MCF 10A (cell line): ENCODE measurements around the gene GRK7. TPM values are rescaled to one million over a fixed set of nuclear protein-coding genes. Genes with fewer than 3 reads are reported as not detected.

Source experiments
- BruUV-seq: library from RNA; stranded (reverse); fragments of 400-500 nt; replicated peaks from 2 replicates; lab custom pipeline; 2021; lab: Mats Ljungman, UMichigan
- CTCF ChIA-PET: fragments of 300-600 bp; sonication (Branson Sonifier 250); formaldehyde crosslinking; extraction: SDS; loops from one replicate; lab custom pipeline; 2021; ENCODE audit warnings: antibody characterized with exemption, inconsistent platforms; lab: Yijun Ruan, JAX
- POLR2A ChIA-PET: fragments of 300-600, 350-650 bp; sonication (Branson Sonifier 250); formaldehyde crosslinking; extraction: SDS; loops from one replicate; lab custom pipeline; 2020; ENCODE audit warnings: antibody characterized with exemption, inconsistent platforms; lab: Yijun Ruan, JAX
- DNase-seq: peaks from one replicate; pipeline ENCODE4 v3.0.0-alpha.2; 2018; ENCODE audit not compliant: unreplicated experiment
- H3K27ac Mint-ChIP-seq: one replicate; pipeline ENCODE4 v1.8.0; 2022; ENCODE audit warnings: mild to moderate bottlenecking, low read depth, mixed read lengths; ENCODE audit not compliant: unreplicated experiment
- H3K27me3 Mint-ChIP-seq: one replicate; pipeline ENCODE4 v1.8.0; 2022; ENCODE audit warnings: mixed read lengths; ENCODE audit not compliant: insufficient read depth, unreplicated experiment
- H3K36me3 Mint-ChIP-seq: one replicate; pipeline ENCODE4 v1.8.0; 2022; ENCODE audit warnings: mild to moderate bottlenecking, moderate library complexity, mixed read lengths; ENCODE audit not compliant: insufficient read depth, unreplicated experiment
- H3K4me1 Mint-ChIP-seq: one replicate; pipeline ENCODE4 v1.8.0; 2022; ENCODE audit warnings: mixed read lengths; ENCODE audit not compliant: insufficient read depth, unreplicated experiment
- H3K4me3 Mint-ChIP-seq: one replicate; pipeline ENCODE4 v1.8.0; 2022; ENCODE audit warnings: mild to moderate bottlenecking, moderate library complexity, mixed read lengths; ENCODE audit not compliant: unreplicated experiment
- H3K9me3 Mint-ChIP-seq: one replicate; pipeline ENCODE4 v1.8.0; 2022; ENCODE audit warnings: mixed read lengths; ENCODE audit not compliant: unreplicated experiment
- intact Hi-C: fragments of 100-400 bp; cut with micrococcal nuclease; formaldehyde crosslinking; loops from 2 replicates; pipeline ENCODE4 v1.14.1; 2022
- total RNA-seq: library from RNA; stranded (reverse); gene quantifications from 2 replicates; pipeline ENCODE4 v1.2.3, GENCODE V29; 2022
- TF ChIP-seq, protein P1 (sequence below): fragments of 200-600 bp; IDR thresholded peaks from one replicate; pipeline ENCODE4 v1.8.0; 2022; ENCODE audit warnings: antibody characterized with exemption, mild to moderate bottlenecking; ENCODE audit not compliant: unreplicated experiment

GRK7 gene
- total RNA-seq, 1 experiment from 2014 or later = not detected

DNA sequence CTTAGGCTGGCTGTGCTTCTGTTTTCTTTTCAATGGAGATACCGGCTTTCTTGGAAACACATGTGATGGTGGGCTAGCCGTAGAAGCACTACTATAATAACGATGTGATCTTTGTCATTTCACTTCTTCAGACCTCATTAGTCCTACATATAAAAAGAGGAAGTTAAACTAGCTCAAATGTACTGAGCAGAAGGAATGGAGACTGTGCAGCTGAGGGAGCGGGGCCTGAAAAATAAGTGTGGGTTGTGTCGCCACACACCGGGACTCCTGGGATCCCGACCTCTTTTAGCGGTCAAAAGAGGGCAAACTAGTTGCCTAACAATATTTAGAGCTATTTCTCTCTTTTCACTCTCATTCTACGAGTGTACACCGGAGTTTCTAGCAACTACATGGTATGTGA, 26.1 kb upstream of the GRK7 start:
- CTCF ChIA-PET = interaction anchor here (0.6 to 4.7 kb wide), 4 partner anchors 9 to 333 kb away, joined by 3 to 26 read pairs (median 4); no protein-coding TSS in a partner anchor
- Mint-ChIP-seq H3K27me3 (peaks cover 11% of the 10 kb centered on the region), H3K36me3 (peaks cover 6% of the 10 kb centered on the region), H3K4me1 (peaks cover 18% of the 10 kb centered on the region), H3K9me3 (no peaks in the 10 kb centered on the region), H3K4me3 (no peak overlapping the region), H3K27ac (no peak overlapping the region)
- POLR2A ChIA-PET = interaction anchor here (0.7 to 4.1 kb wide), 2 partner anchors 15 to 141 kb away, joined by 3 to 35 read pairs; no protein-coding TSS in a partner anchor
- TF ChIP-seq, protein P1, sequence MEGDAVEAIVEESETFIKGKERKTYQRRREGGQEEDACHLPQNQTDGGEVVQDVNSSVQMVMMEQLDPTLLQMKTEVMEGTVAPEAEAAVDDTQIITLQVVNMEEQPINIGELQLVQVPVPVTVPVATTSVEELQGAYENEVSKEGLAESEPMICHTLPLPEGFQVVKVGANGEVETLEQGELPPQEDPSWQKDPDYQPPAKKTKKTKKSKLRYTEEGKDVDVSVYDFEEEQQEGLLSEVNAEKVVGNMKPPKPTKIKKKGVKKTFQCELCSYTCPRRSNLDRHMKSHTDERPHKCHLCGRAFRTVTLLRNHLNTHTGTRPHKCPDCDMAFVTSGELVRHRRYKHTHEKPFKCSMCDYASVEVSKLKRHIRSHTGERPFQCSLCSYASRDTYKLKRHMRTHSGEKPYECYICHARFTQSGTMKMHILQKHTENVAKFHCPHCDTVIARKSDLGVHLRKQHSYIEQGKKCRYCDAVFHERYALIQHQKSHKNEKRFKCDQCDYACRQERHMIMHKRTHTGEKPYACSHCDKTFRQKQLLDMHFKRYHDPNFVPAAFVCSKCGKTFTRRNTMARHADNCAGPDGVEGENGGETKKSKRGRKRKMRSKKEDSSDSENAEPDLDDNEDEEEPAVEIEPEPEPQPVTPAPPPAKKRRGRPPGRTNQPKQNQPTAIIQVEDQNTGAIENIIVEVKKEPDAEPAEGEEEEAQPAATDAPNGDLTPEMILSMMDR = no peak
- intact Hi-C loops = no loop called here
- BruUV-seq = no TSS peak
- no peak for DNase-seq

DNA sequence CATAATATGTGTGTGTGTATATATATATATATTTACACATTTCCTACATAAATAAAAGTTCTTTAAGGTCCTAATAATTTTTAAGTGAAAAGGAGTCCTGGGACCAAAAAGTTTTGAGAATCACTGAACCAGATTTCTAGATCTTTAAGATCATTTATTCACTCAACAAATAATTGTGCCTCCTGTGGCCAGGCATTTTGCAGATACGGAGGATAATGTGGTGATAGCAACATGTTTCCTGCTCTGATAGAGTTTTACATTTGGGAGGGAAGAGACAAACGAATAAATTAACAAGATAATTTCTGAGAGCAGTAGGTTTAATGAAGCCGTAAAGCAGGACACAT, 25.6 kb upstream of the GRK7 start:
- DNase-seq = no peak
- no TSS peak for BruUV-seq
- Mint-ChIP-seq H3K27ac (peak overlapping the region; percentile 98), H3K4me3 (peak overlapping the region; percentile 90), H3K4me1 (peaks cover 18% of the 10 kb centered on the region), H3K27me3 (peaks cover 11% of the 10 kb centered on the region), H3K9me3 (no peaks in the 10 kb centered on the region), H3K36me3 (peaks cover 6% of the 10 kb centered on the region)
- ChIA-PET POLR2A (interaction anchor here (0.7 to 4.4 kb wide), 6 partner anchors 92 to 478 kb away, joined by 3 to 139 read pairs (median 28); partner anchors contain the start of gene ATP1B3), CTCF (interaction anchor here (0.6 to 4.7 kb wide), 16 partner anchors 9 to 443 kb away, joined by 3 to 45 read pairs (median 6); partner anchors contain the start of gene ATP1B3)
- TF ChIP-seq, protein P1 = no peak
- intact Hi-C loops = loop anchor here (1.0 to 2.0 kb wide), 5 partner anchors 138 to 277 kb away; no protein-coding TSS in a partner anchor

DNA sequence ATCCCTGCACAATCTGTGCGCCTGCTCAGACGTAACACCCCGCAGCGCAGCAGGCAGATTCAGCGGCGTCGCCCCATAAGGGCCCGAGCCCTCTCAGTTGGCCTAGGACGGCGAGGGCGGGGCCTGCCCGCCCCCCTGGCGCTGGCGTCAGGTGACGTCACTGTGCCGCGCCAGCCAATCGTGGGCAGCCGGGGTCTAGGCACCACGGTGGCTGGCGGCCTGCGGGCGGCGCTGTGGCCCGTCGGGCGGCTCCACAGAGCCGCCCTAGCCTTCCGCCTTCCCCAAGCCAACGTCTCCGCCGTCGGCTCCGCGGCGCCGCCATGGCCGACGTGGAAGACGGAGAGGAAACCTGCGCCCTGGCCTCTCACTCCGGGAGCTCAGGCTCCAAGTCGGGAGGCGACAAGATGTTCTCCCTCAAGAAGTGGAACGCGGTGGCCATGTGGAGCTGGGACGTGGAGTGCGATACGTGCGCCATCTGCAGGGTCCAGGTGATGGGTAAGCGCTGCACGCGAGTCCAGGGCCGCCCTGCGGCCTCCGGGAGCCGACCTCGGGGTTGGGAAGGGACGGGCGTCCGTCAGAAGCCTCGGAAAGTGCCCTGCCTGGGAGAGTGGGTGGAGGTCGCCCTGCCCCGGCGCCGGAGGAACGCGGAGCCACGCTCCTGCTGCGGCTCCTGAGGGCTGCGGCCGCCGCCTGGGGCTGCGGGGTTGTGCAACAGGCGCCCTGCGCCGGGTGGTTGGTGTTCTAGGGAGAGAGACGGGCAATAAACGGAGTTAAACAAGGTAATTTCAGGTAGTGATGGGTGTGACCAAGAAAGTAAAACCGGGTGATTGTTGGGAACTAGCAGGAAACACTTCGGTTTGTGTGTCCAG, 25.0 kb upstream of the GRK7 start, which contains the start of gene RNF7:
TSS of gene RNF7 (plus strand) at position 277 of the 869 bp plus-strand sequence. CDS start at position 321, 44 bp downstream.
- TF ChIP-seq, protein P1 = peak; percentile 85
- intact Hi-C loops = loop anchor here (1.0 to 2.0 kb wide), 5 partner anchors 137 to 278 kb away; no protein-coding TSS in a partner anchor
- BruUV-seq = no TSS peak
- peaks cover 6% of the 10 kb centered on the region for H3K36me3 Mint-ChIP-seq
- CTCF ChIA-PET = interaction anchor here (0.6 to 4.7 kb wide), 42 partner anchors 10 to 471 kb away, joined by 3 to 45 read pairs (median 4); partner anchors contain the start of gene ATP1B3
- H3K4me1 Mint-ChIP-seq = peaks cover 18% of the 10 kb centered on the region
- peak; percentile 96 for DNase-seq
- peak within 1 kb of the TSS; percentile 98 for H3K27ac Mint-ChIP-seq
- peak within 1 kb of the TSS; percentile 90 for H3K4me3 Mint-ChIP-seq
- H3K9me3 Mint-ChIP-seq = no peaks in the 10 kb centered on the region
- H3K27me3 Mint-ChIP-seq = peaks cover 10% of the 10 kb centered on the region
- POLR2A ChIA-PET = interaction anchor here (0.6 to 4.4 kb wide), 17 partner anchors 13 to 1263 kb away, joined by 3 to 139 read pairs (median 6); partner anchors contain the start of genes ATP1B3 and U2SURP
